Breast epithelium (tissue), 4 donors: ENCODE data around the gene TAT. TPM values are rescaled to one million over a fixed set of nuclear protein-coding genes. Genes with fewer than 3 reads are reported as not detected.

Experiments
- DNase-seq, 2 donors: peaks; one replicate each; pipeline ENCODE4 v3.0.0-alpha.2; 2019; ENCODE audit warnings: low spot score in 2 of 2
- H3K27ac ChIP-seq, 2 donors: fragments of 200-600 bp; sonication (generic) in 1 of 2; one replicate each; pipeline ENCODE4 v1.5.1; 2016 to 2019; ENCODE audit warnings: mild to moderate bottlenecking in 1 of 2
- H3K27me3 ChIP-seq, 2 donors: fragments of 200-600 bp; sonication (generic) in 1 of 2; one replicate each; pipeline versions ENCODE4 v1.5.1 to v1.6.0; 2017 to 2019; ENCODE audit warnings: control low read depth in 1 of 2, mild to moderate bottlenecking in 1 of 2
- H3K36me3 ChIP-seq: fragments of 200-600 bp; one replicate; pipeline ENCODE4 v1.5.1; 2019
- H3K4me1 ChIP-seq, 2 donors: fragments of 200-600 bp; sonication (generic); one replicate each; pipeline ENCODE4 v1.5.1; 2016 to 2019; ENCODE audit warnings: control low read depth in 1 of 2
- H3K4me3 ChIP-seq, 3 donors: fragments of 200-600 bp; sonication (generic); 1 replicate in 2 of 3; 2 replicates in 1 of 3; pipeline ENCODE4 v1.5.1; 2016 to 2019; ENCODE audit warnings: mild to moderate bottlenecking in 3 of 3, moderate library complexity in 2 of 3
- H3K9me3 ChIP-seq, 2 donors: fragments of 200-600 bp; sonication (generic) in 1 of 2; one replicate each; pipeline ENCODE4 v1.5.1; 2016 to 2019; ENCODE audit warnings: control low read depth in 1 of 2
- CTCF ChIP-seq, 3 donors: fragments of 450-650 bp; IDR thresholded peaks; one replicate each; pipeline ENCODE4 v1.5.1; 2016 to 2017; ENCODE audit warnings: antibody characterized with exemption in 3 of 3, mild to moderate bottlenecking in 3 of 3, moderate library complexity in 3 of 3
- POLR2A ChIP-seq: fragments of 450-650 bp; IDR thresholded peaks from one replicate; pipeline ENCODE4 v1.6.1; 2016; ENCODE audit warnings: antibody characterized with exemption, mild to moderate bottlenecking, moderate library complexity
- POLR2AphosphoS5 ChIP-seq, 3 donors: sonication (generic); formaldehyde crosslinking; IDR thresholded peaks; one replicate each; pipeline ENCODE4 v1.6.1; 2017; ENCODE audit warnings: antibody characterized with exemption in 3 of 3
- intact Hi-C: fragments of 100-400 bp; cut with DNase I; formaldehyde crosslinking; loops from one replicate; pipeline ENCODE4 v1.15.1; 2023; ENCODE audit warnings: low total_unique reads
- total RNA-seq, 3 donors: library from RNA; depleted of rRNA; stranded (reverse); fragments of >200 nt; gene quantifications; one replicate each; pipeline ENCODE4 v1.1.0, GENCODE V29; 2016

Gene TAT
- total RNA-seq: 100 to 1,000 TPM in 2 of 3 donors, 1 to 10 TPM in 1; 5.1 to 566 (median 212) TPM

- Histone ChIP-seq H3K36me3 (no peaks in the 10 kb centered on the region), H3K4me1 (no peaks in the 10 kb centered on the region), H3K4me3 (no peak within 1 kb of the TSS), H3K27me3 (peaks cover 0 to 8% of the 10 kb centered on the region in 2 donors), H3K9me3 (no peaks in the 10 kb centered on the region), H3K27ac (no peak within 1 kb of the TSS)
- no peak for DNase-seq
- TF ChIP-seq POLR2AphosphoS5 (IDR thresholded peaks at IDR 0.05) (no peak), POLR2A (no peak), CTCF (IDR thresholded peaks at IDR 0.05) (no peak)
- intact Hi-C loops: no loop called here
Measured at GRCh38 chr16:71576971-71577370, at the start of gene TAT. Gene TAT (minus strand): TSS chr16:71577092. CDS start chr16:71576415, 677 bp downstream.

- no peaks in the 10 kb centered on the region for H3K4me1 ChIP-seq
- peak within 1 kb of the TSS; percentile 21 to 80 (median 75) for H3K4me3 ChIP-seq
- intact Hi-C loops: no loop called here
- TF ChIP-seq POLR2A (no peak), POLR2AphosphoS5 (IDR thresholded peaks at IDR 0.05) (peak in 1 of 3 donors; percentile 37), CTCF (IDR thresholded peaks at IDR 0.05) (no peak)
- H3K27me3 ChIP-seq: peaks cover 0 to 4% of the 10 kb centered on the region in 2 donors
- no peaks in the 10 kb centered on the region for H3K36me3 ChIP-seq
- DNase-seq: peak; percentile 78 to 92
- no peaks in the 10 kb centered on the region for H3K9me3 ChIP-seq
- peak within 1 kb of the TSS; percentile 64 to 77 for H3K27ac ChIP-seq
Measured at GRCh38 chr16:71626018-71626857, 49.3 kb upstream of the TAT start, which contains the start of gene MARVELD3. Gene MARVELD3 (plus strand): TSS chr16:71626184. CDS start chr16:71626230, 46 bp downstream.

GRCh38 chr16:71625113-71625850 lies 48.4 kb upstream of the TAT start:
- no peak for DNase-seq
- intact Hi-C loops: no loop called here
- H3K4me3 ChIP-seq: peak overlapping the region in 2 of 3 donors; percentile 75 to 80
- peak overlapping the region; percentile 64 to 77 for H3K27ac ChIP-seq
- no peaks in the 10 kb centered on the region for H3K36me3 ChIP-seq
- no peaks in the 10 kb centered on the region for H3K4me1 ChIP-seq
- peaks cover 0 to 4% of the 10 kb centered on the region in 2 donors for H3K27me3 ChIP-seq
- TF ChIP-seq CTCF (IDR thresholded peaks at IDR 0.05) (no peak), POLR2A (no peak), POLR2AphosphoS5 (IDR thresholded peaks at IDR 0.05) (no peak)
- H3K9me3 ChIP-seq: no peaks in the 10 kb centered on the region

- TF ChIP-seq CTCF (IDR thresholded peaks at IDR 0.05): no peak
- no peak for TF ChIP-seq POLR2A
- TF ChIP-seq POLR2AphosphoS5 (IDR thresholded peaks at IDR 0.05): no peak
- Histone ChIP-seq H3K4me1 (no peaks in the 10 kb centered on the region), H3K36me3 (no peaks in the 10 kb centered on the region), H3K9me3 (no peaks in the 10 kb centered on the region), H3K4me3 (no peak overlapping the region), H3K27ac (no peak overlapping the region), H3K27me3 (peaks cover 0 to 4% of the 10 kb centered on the region in 2 donors)
- DNase-seq: no peak
- intact Hi-C loops: no loop called here
Measured at GRCh38 chr16:71623597-71623996, 46.7 kb upstream of the TAT start.

- no peak for DNase-seq
- Histone ChIP-seq H3K4me1 (no peaks in the 10 kb centered on the region), H3K36me3 (no peaks in the 10 kb centered on the region), H3K27me3 (peaks cover 0 to 4% of the 10 kb centered on the region in 2 donors), H3K27ac (no peak overlapping the region), H3K9me3 (no peaks in the 10 kb centered on the region), H3K4me3 (no peak overlapping the region)
- TF ChIP-seq POLR2AphosphoS5 (IDR thresholded peaks at IDR 0.05): no peak
- TF ChIP-seq CTCF (IDR thresholded peaks at IDR 0.05): no peak
- no peak for TF ChIP-seq POLR2A
- intact Hi-C loops: no loop called here
Measured at GRCh38 chr16:71622088-71622487, 45.2 kb upstream of the TAT start.
